GM21367 (cell line): ENCODE results near the gene LANCL1.

ENCODE experiments used
- ATAC-seq: cut with Tn5 transposase; IDR thresholded peaks from one replicate; pipeline ENCODE4 v1.9.1; 2021; ENCODE audit not compliant: unreplicated experiment

The LANCL1 gene

GRCh38 chr2:210476194-210477128 lies at the start of gene LANCL1:
TSS of gene LANCL1 (minus strand) at chr2:210476759. CDS start at chr2:210476396, 363 bp downstream.
- peak; percentile 100 for ATAC-seq

- no peak for ATAC-seq
Measured at GRCh38 chr2:210524533-210524932, 48.0 kb upstream of the LANCL1 start.

- ATAC-seq = no peak
Measured at GRCh38 chr2:210523650-210524289, 47.2 kb upstream of the LANCL1 start.

- no peak for ATAC-seq
Measured at GRCh38 chr2:210522399-210522798, 45.8 kb upstream of the LANCL1 start.

GRCh38 chr2:210519594-210519993 lies 43.0 kb upstream of the LANCL1 start:
- ATAC-seq = no peak

- no peak for ATAC-seq
Measured at GRCh38 chr2:210517264-210517663, 40.7 kb upstream of the LANCL1 start.

- no peak for ATAC-seq
Measured at GRCh38 chr2:210515911-210516310, 39.4 kb upstream of the LANCL1 start.

GRCh38 chr2:210503725-210504191 lies 27.2 kb upstream of the LANCL1 start:
- ATAC-seq = no peak

- peak; percentile 90 for ATAC-seq
Measured at GRCh38 chr2:210503001-210503623, 26.6 kb upstream of the LANCL1 start.

- ATAC-seq = peak; percentile 64
Measured at GRCh38 chr2:210496512-210496911, 20.0 kb upstream of the LANCL1 start.

GRCh38 chr2:210493528-210493927 lies 17.0 kb upstream of the LANCL1 start:
- ATAC-seq = no peak

GRCh38 chr2:210481601-210482175 lies 5.1 kb upstream of the LANCL1 start:
- no peak for ATAC-seq

- ATAC-seq = no peak
Measured at GRCh38 chr2:210480764-210481163, 4.2 kb upstream of the LANCL1 start.

- no peak for ATAC-seq
Measured at GRCh38 chr2:210480079-210480478, 3.5 kb upstream of the LANCL1 start.

- ATAC-seq = no peak
Measured at GRCh38 chr2:210478661-210479060, 2.1 kb upstream of the LANCL1 start.

- no peak for ATAC-seq
Measured at GRCh38 chr2:210477496-210477895, 937 bp upstream of the LANCL1 start.

GRCh38 chr2:210475706-210476105 lies 853 bp downstream of the LANCL1 start:
- no peak for ATAC-seq

- ATAC-seq = no peak
Measured at GRCh38 chr2:210474776-210475175, 1.8 kb downstream of the LANCL1 start.

- ATAC-seq = peak; percentile 54
Measured at GRCh38 chr2:210461401-210461800, 15.2 kb downstream of the LANCL1 start.

GRCh38 chr2:210460322-210461227 lies 16.0 kb downstream of the LANCL1 start:
- peak; percentile 49 for ATAC-seq
